ENCODE results near the gene MINAR2. TPM values are rescaled to one million over a fixed set of nuclear protein-coding genes. Genes with fewer than 3 reads are reported as not detected.

MINAR2 gene
- total and polyA plus RNA-seq, 5 experiments from 2014 or later: not detected

GRCh38 chr5:129807162-129807814 is 59.4 kb downstream of the MINAR2 start:
- no peaks in the 10 kb centered on the region for H3K36me3 Mint-ChIP-seq
- H3K4me3 Mint-ChIP-seq: no peak overlapping the region
- peaks cover 0 to 5% (median 0%) of the 10 kb centered on the region in 9 donors for H3K9me3 Mint-ChIP-seq
- DNase-seq (no peak), ATAC-seq (no peak)
- H3K4me1 Mint-ChIP-seq: no peaks in the 10 kb centered on the region
- POLR2A ChIA-PET: no interaction called here
- peaks cover 0 to 11% (median 4%) of the 10 kb centered on the region in 5 donors for H3K27me3 Mint-ChIP-seq
- H3K27ac Mint-ChIP-seq: no peak overlapping the region

Other genes with a start within 250 kb of the MINAR2 start
- not detected for gene CHSY3, start 156.4 kb downstream of the MINAR2 start, total RNA-seq
- under 1 TPM in 1 of 3 donors, not detected in 2; 0.31 TPM for gene CHSY3, start 156.4 kb downstream of the MINAR2 start, polyA plus RNA-seq

Measured in naive thymus-derived CD8-positive, alpha-beta T cell (primary cell).